ENCODE data around the gene FAM131C.

The FAM131C gene

DNA sequence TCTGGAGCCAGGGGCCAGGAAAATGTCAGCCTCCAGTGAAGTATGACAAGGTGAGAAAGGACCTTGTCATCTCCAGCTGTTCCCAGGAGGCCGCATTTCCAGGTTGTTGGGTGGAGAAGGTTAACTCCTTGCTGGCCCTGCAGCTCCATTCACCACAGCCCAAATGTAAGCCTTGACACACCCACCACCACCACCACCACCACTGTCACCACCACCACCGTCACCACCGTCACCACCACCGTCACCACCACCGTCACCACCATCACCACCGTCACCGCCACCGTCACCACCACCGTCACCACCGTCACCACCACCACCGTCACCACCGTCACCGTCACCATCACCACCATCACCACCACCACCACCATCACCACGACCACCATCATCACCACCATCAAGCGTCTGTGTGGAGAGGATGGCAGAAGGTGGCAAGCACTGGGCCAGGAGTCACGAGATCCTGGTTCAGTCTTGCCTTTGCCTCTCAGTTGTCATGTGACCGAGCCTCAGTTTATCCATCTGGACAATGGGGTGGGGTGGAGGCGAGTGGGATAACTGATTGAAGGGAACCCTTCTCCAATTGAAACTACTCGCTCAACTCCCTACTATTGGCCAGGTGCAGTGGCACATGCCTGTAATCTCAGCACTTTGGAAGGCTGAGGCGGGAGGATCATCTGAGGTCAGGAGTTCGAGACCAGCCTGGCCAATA, 21.2 kb upstream of the FAM131C start:
- peaks cover 0 to 74% of the 10 kb centered on the region in 2 experiments for H3K27me3 ChIP-seq (ENCODE audit: control insufficient read depth in 1 of 2, insufficient read depth in 1 of 2, low read length in 2 of 2)
- H3K4me2 ChIP-seq (ENCODE audit: low read length, poor library complexity, severe bottlenecking) = no peak overlapping the region
- H3K27ac ChIP-seq (ENCODE audit: low read length, poor library complexity, severe bottlenecking) = no peak overlapping the region
- H3K36me3 ChIP-seq (ENCODE audit: control insufficient read depth in 1 of 2, insufficient read depth in 2 of 2, low read depth in 1 of 2, low read length in 2 of 2) = no peaks in the 10 kb centered on the region
- no peak overlapping the region for H3K14ac ChIP-seq (ENCODE audit: low read length in 2 of 2)
- H4K91ac ChIP-seq (ENCODE audit: low read length) = no peak overlapping the region
- H2BK5ac ChIP-seq (ENCODE audit: low read depth, low read length, poor library complexity, severe bottlenecking) = no peak overlapping the region
- no peak overlapping the region for H2BK15ac ChIP-seq (ENCODE audit: low read depth, poor library complexity, severe bottlenecking)
- H2AK5ac ChIP-seq (ENCODE audit: low read length, severe bottlenecking) = no peak overlapping the region
- no peak overlapping the region for H3K4me3 ChIP-seq (ENCODE audit: insufficient read depth in 1 of 2, low read depth in 1 of 2, low read length in 2 of 2)
- H3K4ac ChIP-seq (ENCODE audit: low read depth in 1 of 2, low read length in 2 of 2) = no peak overlapping the region
- no peak overlapping the region for H2AFZ ChIP-seq (ENCODE audit: low read depth, low read length)
- no peak overlapping the region for H3K23ac ChIP-seq (ENCODE audit: low read length in 2 of 2)
- no peak overlapping the region for H2BK12ac ChIP-seq (ENCODE audit: low read length in 2 of 2)
- peaks cover 7% of the 10 kb centered on the region for H3K4me1 ChIP-seq (ENCODE audit: control insufficient read depth, insufficient read depth, low read depth, low read length)
- H3K9me3 ChIP-seq (ENCODE audit: control insufficient read depth, low read length) = no peaks in the 10 kb centered on the region
- H3K9ac ChIP-seq (ENCODE audit: low read length) = no peak overlapping the region
- H3K79me1 ChIP-seq (replicated peaks; ENCODE audit: low read length, poor library complexity, severe bottlenecking) = no peaks in the 10 kb centered on the region
- H2BK120ac ChIP-seq (ENCODE audit: low read depth, low read length) = no peak overlapping the region
- no peak overlapping the region for H3K18ac ChIP-seq (ENCODE audit: low read depth in 1 of 2, low read length in 2 of 2)
- DNase-seq = no peak
- WGBS = 90% methylated on average over 20 of the region's 21 CpGs
- no peak overlapping the region for H4K8ac ChIP-seq (ENCODE audit: low read length)

DNA sequence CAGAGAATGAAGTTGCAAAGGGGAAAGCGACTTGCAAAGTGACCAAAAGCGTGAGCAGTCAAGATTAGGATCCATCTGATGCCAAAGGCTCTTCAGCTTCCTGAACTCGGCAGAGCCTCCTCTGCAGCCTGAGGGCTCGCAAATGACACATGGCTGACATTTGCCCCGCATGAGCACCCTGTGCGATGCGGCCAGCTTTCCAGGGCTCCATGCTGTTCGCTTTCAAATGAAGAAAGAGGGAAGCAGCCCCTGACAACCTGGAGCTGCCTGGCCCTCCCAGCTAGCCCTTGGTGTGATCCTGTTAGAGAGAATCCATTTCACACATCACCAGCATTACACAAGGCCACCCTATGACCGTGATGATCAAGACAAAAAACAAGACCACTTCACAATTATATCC, 20.2 kb upstream of the FAM131C start:
- Histone ChIP-seq H3K14ac (ENCODE audit: low read length in 2 of 2) (no peak overlapping the region), H3K4me1 (ENCODE audit: control insufficient read depth, insufficient read depth, low read depth, low read length) (peaks cover 16% of the 10 kb centered on the region), H2BK5ac (ENCODE audit: low read depth, low read length, poor library complexity, severe bottlenecking) (no peak overlapping the region), H3K4me3 (ENCODE audit: insufficient read depth in 1 of 2, low read depth in 1 of 2, low read length in 2 of 2) (no peak overlapping the region), H2AFZ (ENCODE audit: low read depth, low read length) (no peak overlapping the region), H3K4ac (ENCODE audit: low read depth in 1 of 2, low read length in 2 of 2) (no peak overlapping the region), H4K91ac (ENCODE audit: low read length) (no peak overlapping the region), H2BK120ac (ENCODE audit: low read depth, low read length) (no peak overlapping the region), H3K79me1 (replicated peaks; ENCODE audit: low read length, poor library complexity, severe bottlenecking) (no peaks in the 10 kb centered on the region), H3K36me3 (ENCODE audit: control insufficient read depth in 1 of 2, insufficient read depth in 2 of 2, low read depth in 1 of 2, low read length in 2 of 2) (no peaks in the 10 kb centered on the region), H2AK5ac (ENCODE audit: low read length, severe bottlenecking) (no peak overlapping the region), H3K18ac (ENCODE audit: low read depth in 1 of 2, low read length in 2 of 2) (no peak overlapping the region), H2BK15ac (ENCODE audit: low read depth, poor library complexity, severe bottlenecking) (no peak overlapping the region), H3K27ac (ENCODE audit: low read length, poor library complexity, severe bottlenecking) (no peak overlapping the region), H3K9ac (ENCODE audit: low read length) (no peak overlapping the region), H4K8ac (ENCODE audit: low read length) (no peak overlapping the region), H3K23ac (ENCODE audit: low read length in 2 of 2) (no peak overlapping the region), H2BK12ac (ENCODE audit: low read length in 2 of 2) (no peak overlapping the region), H3K9me3 (ENCODE audit: control insufficient read depth, low read length) (no peaks in the 10 kb centered on the region), H3K27me3 (ENCODE audit: control insufficient read depth in 1 of 2, insufficient read depth in 1 of 2, low read length in 2 of 2) (peaks cover 0 to 72% of the 10 kb centered on the region in 2 experiments), H3K4me2 (ENCODE audit: low read length, poor library complexity, severe bottlenecking) (no peak overlapping the region)
- no peak for DNase-seq
- WGBS = 67% methylated on average over 9 of the region's 9 CpGs

DNA sequence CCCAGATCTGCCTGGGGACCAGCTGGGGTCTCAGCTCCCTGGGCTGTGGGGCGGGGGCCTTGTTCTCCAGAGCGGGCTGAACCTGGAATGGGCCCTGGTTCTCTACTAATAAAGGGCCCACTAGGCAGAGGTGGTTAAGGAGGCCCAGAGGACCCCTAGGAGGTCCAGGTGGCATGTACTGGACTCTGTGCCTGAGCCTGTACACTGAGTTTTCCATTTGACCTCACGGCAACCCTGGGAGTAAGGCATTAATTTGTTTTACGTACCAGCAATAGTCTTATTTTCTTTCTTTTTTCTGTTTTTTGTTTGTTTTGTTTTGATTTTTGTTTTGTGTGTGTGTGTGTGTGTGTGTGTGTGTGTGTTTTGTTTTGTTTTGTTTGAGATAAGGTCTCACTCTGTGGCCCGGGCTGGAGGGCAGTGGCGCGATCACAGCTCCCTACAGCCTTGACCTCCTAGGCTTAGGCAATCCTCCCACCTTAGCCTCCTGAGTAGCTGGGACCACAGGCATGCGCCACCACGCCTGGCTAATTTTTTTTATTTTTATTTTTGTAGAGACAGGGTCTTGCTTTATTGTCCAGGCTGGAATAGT, 19.6 kb upstream of the FAM131C start:
- 95% methylated on average over 6 of the region's 9 CpGs for WGBS

DNA sequence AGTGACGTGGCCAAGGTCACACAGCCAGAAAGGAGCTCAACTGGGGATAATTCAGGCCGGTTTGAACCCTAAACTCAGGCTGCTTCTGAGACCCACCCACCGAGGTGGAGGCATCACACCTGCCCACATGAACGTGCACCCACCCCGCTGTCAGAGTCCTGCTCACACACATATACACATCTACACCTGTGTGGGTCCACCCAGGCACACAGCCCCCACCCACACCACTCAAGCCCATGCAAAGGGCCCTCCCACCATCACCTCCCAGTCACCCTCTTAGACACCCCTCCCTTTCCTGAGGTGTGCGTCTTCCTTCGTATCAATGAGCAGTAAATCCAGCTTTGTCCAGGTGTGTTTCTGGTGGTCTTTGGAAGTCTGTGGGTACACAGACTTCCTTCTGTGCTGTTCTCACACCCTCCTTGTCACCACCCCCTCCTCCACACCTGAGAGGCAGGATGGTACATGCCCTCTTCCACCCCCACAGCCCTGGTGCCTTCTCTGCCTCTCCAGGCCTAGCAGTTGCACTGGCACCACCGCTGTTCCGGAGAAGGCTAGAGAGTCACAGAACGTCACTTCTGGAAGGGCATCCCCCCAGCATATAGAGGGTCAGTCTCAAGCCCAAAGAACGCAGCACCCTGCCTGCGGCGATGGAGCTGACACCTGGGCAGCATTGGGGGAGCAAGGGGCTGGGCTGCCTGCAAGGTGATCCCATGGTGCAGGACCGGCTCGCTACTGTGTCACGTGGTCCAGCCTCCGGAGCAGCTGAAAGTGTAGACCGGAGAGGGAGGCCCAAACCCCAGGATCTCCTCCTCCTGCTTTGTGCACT, 18.9 kb upstream of the FAM131C start:
- no peak overlapping the region for H3K23ac ChIP-seq (ENCODE audit: low read length in 2 of 2)
- no peak overlapping the region for H3K27ac ChIP-seq (ENCODE audit: low read length, poor library complexity, severe bottlenecking)
- no peak overlapping the region for H3K9ac ChIP-seq (ENCODE audit: low read length)
- no peak overlapping the region for H4K8ac ChIP-seq (ENCODE audit: low read length)
- H3K9me3 ChIP-seq (ENCODE audit: control insufficient read depth, low read length) = no peaks in the 10 kb centered on the region
- no peaks in the 10 kb centered on the region for H3K79me1 ChIP-seq (replicated peaks; ENCODE audit: low read length, poor library complexity, severe bottlenecking)
- H3K4me3 ChIP-seq (ENCODE audit: insufficient read depth in 1 of 2, low read depth in 1 of 2, low read length in 2 of 2) = no peak overlapping the region
- H4K91ac ChIP-seq (ENCODE audit: low read length) = no peak overlapping the region
- H3K14ac ChIP-seq (ENCODE audit: low read length in 2 of 2) = no peak overlapping the region
- no peak overlapping the region for H3K4me2 ChIP-seq (ENCODE audit: low read length, poor library complexity, severe bottlenecking)
- no peak overlapping the region for H2BK120ac ChIP-seq (ENCODE audit: low read depth, low read length)
- no peak overlapping the region for H2BK15ac ChIP-seq (ENCODE audit: low read depth, poor library complexity, severe bottlenecking)
- H3K27me3 ChIP-seq (ENCODE audit: control insufficient read depth in 1 of 2, insufficient read depth in 1 of 2, low read length in 2 of 2) = peaks cover 0 to 72% of the 10 kb centered on the region in 2 experiments
- H2BK12ac ChIP-seq (ENCODE audit: low read length in 2 of 2) = no peak overlapping the region
- no peak overlapping the region for H2BK5ac ChIP-seq (ENCODE audit: low read depth, low read length, poor library complexity, severe bottlenecking)
- no peak overlapping the region for H2AFZ ChIP-seq (ENCODE audit: low read depth, low read length)
- H3K18ac ChIP-seq (ENCODE audit: low read depth in 1 of 2, low read length in 2 of 2) = no peak overlapping the region
- DNase-seq = no peak
- H3K36me3 ChIP-seq (ENCODE audit: control insufficient read depth in 1 of 2, insufficient read depth in 2 of 2, low read depth in 1 of 2, low read length in 2 of 2) = no peaks in the 10 kb centered on the region
- no peak overlapping the region for H3K4ac ChIP-seq (ENCODE audit: low read depth in 1 of 2, low read length in 2 of 2)
- WGBS = 86% methylated on average over 17 of the region's 18 CpGs
- H2AK5ac ChIP-seq (ENCODE audit: low read length, severe bottlenecking) = peak overlapping the region; percentile 16
- peaks cover 25% of the 10 kb centered on the region for H3K4me1 ChIP-seq (ENCODE audit: control insufficient read depth, insufficient read depth, low read depth, low read length)

More for the DNA sequence above, 19.6 kb upstream of the FAM131C start:
- DNase-seq = no peak
- Histone ChIP-seq H3K18ac (ENCODE audit: low read depth in 1 of 2, low read length in 2 of 2) (no peak overlapping the region), H2BK5ac (ENCODE audit: low read depth, low read length, poor library complexity, severe bottlenecking) (no peak overlapping the region), H2BK12ac (ENCODE audit: low read length in 2 of 2) (no peak overlapping the region), H4K91ac (ENCODE audit: low read length) (no peak overlapping the region), H3K4me2 (ENCODE audit: low read length, poor library complexity, severe bottlenecking) (no peak overlapping the region), H3K4me3 (ENCODE audit: insufficient read depth in 1 of 2, low read depth in 1 of 2, low read length in 2 of 2) (no peak overlapping the region), H2AK5ac (ENCODE audit: low read length, severe bottlenecking) (no peak overlapping the region), H3K27me3 (ENCODE audit: control insufficient read depth in 1 of 2, insufficient read depth in 1 of 2, low read length in 2 of 2) (peaks cover 0 to 72% of the 10 kb centered on the region in 2 experiments), H3K27ac (ENCODE audit: low read length, poor library complexity, severe bottlenecking) (no peak overlapping the region), H3K23ac (ENCODE audit: low read length in 2 of 2) (no peak overlapping the region), H3K14ac (ENCODE audit: low read length in 2 of 2) (no peak overlapping the region), H3K9ac (ENCODE audit: low read length) (no peak overlapping the region), H3K4me1 (ENCODE audit: control insufficient read depth, insufficient read depth, low read depth, low read length) (peaks cover 22% of the 10 kb centered on the region), H4K8ac (ENCODE audit: low read length) (no peak overlapping the region), H3K9me3 (ENCODE audit: control insufficient read depth, low read length) (no peaks in the 10 kb centered on the region), H2BK15ac (ENCODE audit: low read depth, poor library complexity, severe bottlenecking) (no peak overlapping the region), H3K79me1 (replicated peaks; ENCODE audit: low read length, poor library complexity, severe bottlenecking) (no peaks in the 10 kb centered on the region), H2AFZ (ENCODE audit: low read depth, low read length) (no peak overlapping the region), H2BK120ac (ENCODE audit: low read depth, low read length) (no peak overlapping the region), H3K36me3 (ENCODE audit: control insufficient read depth in 1 of 2, insufficient read depth in 2 of 2, low read depth in 1 of 2, low read length in 2 of 2) (no peaks in the 10 kb centered on the region), H3K4ac (ENCODE audit: low read depth in 1 of 2, low read length in 2 of 2) (no peak overlapping the region)
